Stimulated activated CD4-positive, alpha-beta T cell treated with anti-CD3 and anti-CD28 coated beads, Interleukin-4, amount 100 ng/mL, for 4 hours (primary cell): ENCODE results near the gene ACBD4.

Experiments used
- DNase-seq, 2 experiments: peaks; one replicate each; pipeline ENCODE4 v3.0.0-alpha.2; 2020

ACBD4 gene

DNA sequence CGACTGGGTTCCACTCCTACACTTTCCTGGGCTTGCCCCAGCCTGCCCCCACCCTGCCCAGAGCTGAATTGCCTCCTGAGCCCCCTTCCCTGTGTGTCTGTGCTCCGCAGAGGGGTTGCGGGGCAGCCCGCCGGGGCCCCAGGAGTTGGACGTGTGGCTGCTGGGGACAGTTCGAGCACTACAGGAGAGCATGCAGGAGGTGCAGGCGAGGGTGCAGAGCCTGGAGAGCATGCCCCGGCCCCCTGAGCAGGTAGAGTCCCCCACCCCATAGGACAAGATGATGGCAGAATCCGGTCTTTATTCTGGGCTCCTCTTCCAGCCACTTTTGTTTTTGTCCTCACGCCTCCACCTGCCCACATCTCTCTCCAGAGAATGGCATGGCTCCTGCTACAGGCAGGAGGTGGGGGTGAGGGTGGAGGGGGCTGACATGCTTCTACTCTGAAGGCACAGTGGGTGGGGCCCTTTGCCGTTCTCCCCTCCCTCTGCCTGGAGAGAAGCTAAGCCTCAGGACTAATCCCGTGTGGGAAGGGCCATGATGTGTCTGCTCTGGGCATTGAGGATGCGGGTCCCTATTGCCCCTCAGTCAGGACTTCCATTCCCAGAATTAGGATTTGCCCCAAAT is 3.5 kb downstream of the ACBD4 start:
- DNase-seq, result no peak

GRCh38 chr17:45139533-45139920 is 4.0 kb downstream of the ACBD4 start:
- no peak for DNase-seq

DNA sequence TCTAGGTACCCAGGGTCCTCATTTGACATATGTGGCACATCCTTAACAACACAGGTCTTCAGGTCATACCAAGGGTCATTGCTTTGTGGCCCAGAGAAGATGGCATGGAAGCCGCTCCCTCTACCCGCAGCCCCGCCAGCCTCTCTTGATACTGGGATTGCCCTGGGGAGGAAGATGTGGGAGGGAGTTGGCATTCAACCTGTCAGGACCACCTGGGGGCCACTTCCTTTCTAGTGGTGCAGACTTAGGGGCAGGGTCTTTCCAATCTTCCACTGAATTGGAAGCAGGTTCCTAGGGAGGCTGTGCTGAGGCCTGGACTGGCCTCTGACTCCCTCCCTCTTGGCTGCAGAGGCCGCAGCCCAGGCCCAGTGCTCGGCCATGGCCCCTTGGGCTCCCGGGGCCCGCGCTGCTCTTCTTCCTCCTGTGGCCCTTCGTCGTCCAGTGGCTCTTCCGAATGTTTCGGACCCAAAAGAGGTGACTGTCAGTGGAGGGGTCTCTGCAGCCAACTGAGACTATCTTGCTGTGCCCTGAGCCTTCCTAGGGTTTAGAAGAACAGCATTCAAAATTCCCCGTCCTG is 7.7 kb downstream of the ACBD4 start:
- no peak for DNase-seq

DNA sequence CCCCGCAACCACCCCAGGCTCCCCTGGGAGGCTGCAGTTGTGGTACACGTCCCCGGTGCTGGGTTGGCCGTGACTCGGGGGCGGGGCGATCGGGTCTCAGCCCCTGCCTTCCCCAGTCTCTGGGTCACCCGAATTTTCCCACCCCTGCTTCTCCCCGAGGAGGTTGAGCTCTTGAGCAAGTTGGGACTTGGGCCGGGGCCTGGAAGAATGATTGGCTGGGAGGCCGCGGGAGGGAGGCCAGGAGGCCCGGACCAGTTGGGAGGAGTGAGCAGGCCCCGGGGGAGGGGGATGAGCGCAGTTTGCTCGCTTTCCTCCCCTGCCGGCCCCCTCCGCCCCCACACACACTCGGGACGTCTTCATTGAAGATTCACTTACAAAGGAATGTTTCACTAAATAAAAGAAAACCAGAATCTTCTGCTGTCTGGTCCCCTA is 8.3 kb downstream of the ACBD4 start:
- peak in 1 of 2 experiments; percentile 34 for DNase-seq

- no peak for DNase-seq
Observed at GRCh38 chr17:45144199-45145034, 8.9 kb downstream of the ACBD4 start.

DNA sequence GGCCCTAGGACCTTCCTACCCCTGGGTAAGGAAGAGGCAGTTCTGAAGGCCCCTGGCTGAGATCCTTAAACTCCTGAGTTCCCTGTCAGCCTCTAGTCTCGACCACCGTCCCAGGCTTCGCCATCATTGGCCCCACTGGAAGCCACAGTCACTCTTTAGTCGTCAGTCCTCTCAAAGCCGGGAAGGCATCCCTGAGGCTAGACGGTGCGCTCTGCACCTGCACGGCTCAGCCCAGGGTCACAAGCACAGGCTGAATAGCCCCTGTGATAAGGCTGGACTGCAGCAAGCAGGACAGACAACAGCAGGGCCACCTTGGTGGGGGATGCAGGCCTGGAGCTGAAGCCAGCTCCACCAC is 9.5 kb downstream of the ACBD4 start:
- no peak for DNase-seq

DNA sequence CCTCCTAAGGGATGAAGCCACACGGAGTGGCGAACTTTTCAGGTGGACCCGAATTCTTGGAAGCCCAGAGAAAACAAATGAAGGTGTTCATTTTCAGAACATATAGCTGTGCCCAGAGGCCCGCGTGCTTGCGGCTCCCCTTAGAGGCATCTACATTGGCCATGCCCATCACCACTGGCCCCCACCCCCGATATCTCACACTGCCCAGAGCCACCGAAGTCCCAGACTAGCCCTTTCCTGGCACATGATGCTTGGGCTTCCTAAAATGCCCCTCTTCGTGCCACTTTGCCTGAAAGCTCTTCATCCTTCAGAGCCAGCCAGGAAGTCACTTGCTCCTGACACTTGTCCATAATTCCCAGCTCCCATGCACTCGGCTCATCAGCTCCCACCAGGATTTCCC is 10.7 kb downstream of the ACBD4 start:
- no peak for DNase-seq

DNA sequence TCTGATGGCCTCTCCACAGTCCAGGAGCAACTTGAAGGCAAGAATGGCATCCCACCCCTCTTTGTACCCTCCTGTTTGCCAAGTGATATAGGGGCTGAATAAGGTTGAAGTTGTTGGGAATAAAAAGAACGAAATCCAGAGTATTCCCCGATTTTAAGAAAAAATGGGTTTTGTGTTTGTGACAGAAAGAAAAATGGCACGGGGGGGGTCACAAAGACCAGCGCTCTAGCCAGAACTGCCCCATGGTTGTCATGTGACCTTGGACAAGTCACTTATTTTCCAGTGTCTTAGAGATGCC is 11.1 kb downstream of the ACBD4 start:
- DNase-seq, result no peak

DNA sequence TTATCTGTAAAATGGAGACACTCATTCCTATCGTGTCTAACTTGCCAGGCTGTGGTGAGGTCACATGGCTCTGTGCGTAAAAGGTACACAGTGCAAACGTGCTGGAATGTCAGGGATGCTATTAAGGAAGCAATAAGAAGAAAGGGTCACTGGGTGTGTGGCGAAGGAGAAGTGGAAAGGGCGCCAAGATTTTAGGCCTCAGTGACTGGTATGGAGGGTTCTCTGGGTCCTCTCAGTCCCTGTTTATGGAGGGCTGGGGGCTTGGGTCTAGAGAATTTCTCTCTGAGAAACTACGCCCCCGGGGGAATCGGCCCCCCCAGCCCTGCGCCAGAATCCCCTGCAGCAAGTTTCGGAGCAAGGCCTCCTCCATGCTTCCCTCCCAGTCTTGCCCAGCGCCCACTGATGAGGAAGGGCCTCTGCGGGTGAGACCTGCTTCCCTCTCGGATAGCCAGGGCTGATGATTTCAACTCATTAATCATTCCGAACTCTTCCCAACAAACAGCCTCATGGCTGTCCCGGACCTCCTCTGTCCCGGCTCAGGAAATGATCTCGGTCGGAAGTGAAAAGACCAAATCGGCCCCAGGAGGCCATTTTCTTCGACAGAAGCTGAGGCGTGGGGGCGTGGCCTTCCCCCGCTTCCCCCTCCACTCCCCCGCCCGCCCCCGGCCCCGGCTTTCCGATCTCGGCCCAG is 11.5 kb downstream of the ACBD4 start:
- no peak for DNase-seq

DNA sequence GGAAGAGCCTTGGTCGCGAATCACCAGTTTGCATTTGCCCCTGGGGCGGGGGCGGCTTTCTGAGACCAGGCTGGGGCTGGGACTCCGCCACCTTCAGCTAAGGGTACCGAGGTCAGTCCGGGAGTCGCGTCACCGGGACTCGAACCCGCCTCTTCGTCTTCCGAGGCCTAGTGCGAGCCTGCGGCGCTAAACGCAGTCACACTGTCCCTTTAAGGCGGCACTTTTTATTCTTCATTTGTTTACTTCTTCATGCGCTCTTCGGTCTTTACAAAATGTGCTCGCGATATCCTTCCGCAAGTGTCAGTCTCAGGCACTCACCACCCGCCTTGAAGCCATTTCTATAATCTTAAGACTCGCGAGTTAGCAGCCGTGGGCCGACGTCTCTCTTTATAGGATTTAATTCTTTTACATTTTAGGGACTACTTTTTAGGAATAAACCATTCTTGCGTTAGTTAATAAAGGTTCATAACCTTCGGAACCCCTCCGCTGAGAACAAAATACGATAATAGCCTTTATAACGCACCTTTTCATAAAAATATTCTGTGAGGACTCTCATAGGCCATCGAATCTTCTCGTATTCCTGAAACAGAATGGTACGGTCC is 12.2 kb downstream of the ACBD4 start:
- peak; percentile 73 to 78 for DNase-seq

- peak; percentile 96 to 99 for DNase-seq
Observed at GRCh38 chr17:45148183-45149036, 12.9 kb downstream of the ACBD4 start, which contains the start of gene HEXIM1. TSS of gene HEXIM1 (plus strand) at chr17:45148475. CDS start at chr17:45149191, 716 bp downstream.

DNA sequence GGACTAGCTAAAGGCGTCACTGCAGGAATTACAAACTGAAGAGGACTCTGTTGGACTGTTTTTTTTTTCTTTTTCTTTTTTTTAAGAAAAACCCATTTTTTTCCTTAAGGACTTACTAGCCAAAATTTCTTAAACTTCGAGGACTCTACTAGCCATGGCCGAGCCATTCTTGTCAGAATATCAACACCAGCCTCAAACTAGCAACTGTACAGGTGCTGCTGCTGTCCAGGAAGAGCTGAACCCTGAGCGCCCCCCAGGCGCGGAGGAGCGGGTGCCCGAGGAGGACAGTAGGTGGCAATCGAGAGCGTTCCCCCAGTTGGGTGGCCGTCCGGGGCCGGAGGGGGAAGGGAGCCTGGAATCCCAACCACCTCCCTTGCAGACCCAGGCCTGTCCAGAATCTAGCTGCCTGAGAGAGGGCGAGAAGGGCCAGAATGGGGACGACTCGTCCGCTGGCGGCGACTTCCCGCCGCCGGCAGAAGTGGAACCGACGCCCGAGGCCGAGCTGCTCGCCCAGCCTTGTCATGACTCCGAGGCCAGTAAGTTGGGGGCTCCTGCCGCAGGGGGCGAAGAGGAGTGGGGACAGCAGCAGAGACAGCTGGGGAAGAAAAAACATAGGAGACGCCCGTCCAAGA is 13.7 kb downstream of the ACBD4 start:
- peak; percentile 65 to 71 for DNase-seq

DNA sequence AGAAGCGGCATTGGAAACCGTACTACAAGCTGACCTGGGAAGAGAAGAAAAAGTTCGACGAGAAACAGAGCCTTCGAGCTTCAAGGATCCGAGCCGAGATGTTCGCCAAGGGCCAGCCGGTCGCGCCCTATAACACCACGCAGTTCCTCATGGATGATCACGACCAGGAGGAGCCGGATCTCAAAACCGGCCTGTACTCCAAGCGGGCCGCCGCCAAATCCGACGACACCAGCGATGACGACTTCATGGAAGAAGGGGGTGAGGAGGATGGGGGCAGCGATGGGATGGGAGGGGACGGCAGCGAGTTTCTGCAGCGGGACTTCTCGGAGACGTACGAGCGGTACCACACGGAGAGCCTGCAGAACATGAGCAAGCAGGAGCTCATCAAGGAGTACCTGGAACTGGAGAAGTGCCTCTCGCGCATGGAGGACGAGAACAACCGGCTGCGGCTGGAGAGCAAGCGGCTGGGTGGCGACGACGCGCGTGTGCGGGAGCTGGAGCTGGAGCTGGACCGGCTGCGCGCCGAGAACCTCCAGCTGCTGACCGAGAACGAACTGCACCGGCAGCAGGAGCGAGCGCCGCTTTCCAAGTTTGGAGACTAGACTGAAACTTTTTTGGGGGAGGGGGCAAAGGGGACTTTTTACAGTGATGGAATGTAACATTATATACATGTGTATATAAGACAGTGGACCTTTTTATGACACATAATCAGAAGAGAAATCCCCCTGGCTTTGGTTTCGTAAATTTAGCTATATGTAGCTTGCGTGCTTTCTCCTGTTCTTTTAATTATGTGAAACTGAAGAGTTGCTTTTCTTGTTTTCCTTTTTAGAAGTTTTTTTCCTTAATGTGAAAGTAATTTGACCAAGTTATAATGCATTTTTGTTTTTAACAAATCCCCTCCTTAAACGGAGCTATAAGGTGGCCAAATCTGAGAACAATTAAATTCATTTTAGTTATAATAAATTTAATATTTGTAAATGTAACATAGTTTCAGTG is 14.5 kb downstream of the ACBD4 start:
- no peak for DNase-seq

- DNase-seq, result no peak
Observed at GRCh38 chr17:45150911-45151809, 15.7 kb downstream of the ACBD4 start.

DNA sequence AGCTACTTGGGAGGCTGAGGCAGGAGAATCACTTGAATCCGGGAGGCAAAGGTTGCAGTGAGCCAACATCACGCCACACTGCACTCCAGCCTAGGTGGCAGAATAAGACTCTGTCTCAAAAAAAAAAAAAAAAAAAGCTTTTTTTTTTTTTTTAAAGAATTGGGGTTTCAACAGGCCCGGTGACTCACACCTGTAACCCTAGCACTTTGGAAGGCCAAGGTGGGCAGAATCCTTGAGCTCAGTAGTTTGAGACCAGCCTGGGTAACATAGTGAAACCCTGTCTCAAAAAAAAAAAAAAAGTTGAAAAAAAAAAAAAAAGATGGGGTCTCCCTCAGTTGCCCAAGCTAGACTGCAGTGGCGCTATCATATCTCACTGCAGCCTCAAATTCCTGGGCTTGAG is 19.5 kb downstream of the ACBD4 start:
- no peak for DNase-seq

DNA sequence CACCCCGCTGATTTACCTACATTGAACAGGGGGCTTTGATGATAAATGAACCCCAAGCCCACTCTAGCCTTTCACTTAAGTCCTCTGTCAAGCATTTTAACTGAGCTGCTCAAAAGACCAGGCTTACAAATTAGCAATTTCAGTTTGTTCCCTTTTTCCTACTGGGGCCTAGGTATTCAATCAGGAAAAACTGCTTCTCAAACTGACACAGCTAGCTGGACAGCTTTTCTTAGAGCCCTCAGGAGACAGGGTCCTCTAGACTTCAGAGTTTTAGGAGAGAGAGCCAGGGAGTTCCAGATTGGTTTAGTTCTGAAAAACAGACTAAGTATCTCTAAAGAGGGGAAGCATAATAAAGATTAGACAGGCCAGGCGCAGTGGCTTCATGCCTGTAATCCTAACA is 20.0 kb downstream of the ACBD4 start:
- no peak for DNase-seq

- no peak for DNase-seq
Observed at GRCh38 chr17:45156242-45156641, 20.8 kb downstream of the ACBD4 start.

GRCh38 chr17:45160447-45161287 is 25.2 kb downstream of the ACBD4 start:
- DNase-seq, result peak; percentile 58 to 63
